Measurements from ENCODE around the gene DES.

The DES gene

GRCh38 chr2:219416938-219417337 lies 1.2 kb upstream of the DES start:
- no peak for DNase-seq (ENCODE audit: low spot score)
- POLR2A ChIA-PET (ENCODE audit: low non-redundant PET): no interaction called here
- CTCF ChIA-PET: interaction anchor here (1.0 kb wide), 1 partner anchor 113 kb away, joined by 5 read pairs; no protein-coding TSS in a partner anchor
- H3K27ac ChIP-seq: no peak overlapping the region
- TF ChIP-seq CTCF (conservative IDR thresholded peaks at IDR 0.05; ENCODE audit: low read depth): no peak

- no peak for DNase-seq (ENCODE audit: low spot score)
- POLR2A ChIA-PET (ENCODE audit: low non-redundant PET): no interaction called here
- no peak overlapping the region for H3K27ac ChIP-seq
- CTCF ChIA-PET: interaction anchor here (0.6 kb wide), 1 partner anchor 11 kb away, joined by 3 read pairs; no protein-coding TSS in a partner anchor
- TF ChIP-seq CTCF (conservative IDR thresholded peaks at IDR 0.05; ENCODE audit: low read depth): no peak
Measured at GRCh38 chr2:219417374-219417773, 803 bp upstream of the DES start.

- POLR2A ChIA-PET (ENCODE audit: low non-redundant PET): no interaction called here
- DNase-seq (ENCODE audit: low spot score): no peak
- CTCF ChIA-PET: interaction anchor here (0.7 to 1.0 kb wide), 2 partner anchors 9 to 142 kb away, joined by 3 read pairs; no protein-coding TSS in a partner anchor
- TF ChIP-seq CTCF (conservative IDR thresholded peaks at IDR 0.05; ENCODE audit: low read depth): no peak
- H3K27ac ChIP-seq: no peak overlapping the region
Measured at GRCh38 chr2:219419012-219419324, 791 bp downstream of the DES start.

GRCh38 chr2:219419331-219420197 lies 1.4 kb downstream of the DES start:
- ChIA-PET CTCF (interaction anchor here (0.6 to 1.0 kb wide), 2 partner anchors 141 kb away, joined by 3 to 4 read pairs; no protein-coding TSS in a partner anchor), POLR2A (ENCODE audit: low non-redundant PET) (no interaction called here)
- no peak for TF ChIP-seq CTCF (conservative IDR thresholded peaks at IDR 0.05; ENCODE audit: low read depth)
- DNase-seq (ENCODE audit: low spot score): no peak
- H3K27ac ChIP-seq: no peak overlapping the region

GRCh38 chr2:219420687-219421086 lies 2.5 kb downstream of the DES start:
- no peak overlapping the region for H3K27ac ChIP-seq
- TF ChIP-seq CTCF (conservative IDR thresholded peaks at IDR 0.05; ENCODE audit: low read depth): no peak
- DNase-seq (ENCODE audit: low spot score): no peak
- ChIA-PET POLR2A (ENCODE audit: low non-redundant PET) (no interaction called here), CTCF (no interaction called here)

GRCh38 chr2:219421323-219421722 lies 3.1 kb downstream of the DES start:
- TF ChIP-seq CTCF (conservative IDR thresholded peaks at IDR 0.05; ENCODE audit: low read depth): no peak
- DNase-seq (ENCODE audit: low spot score): no peak
- POLR2A ChIA-PET (ENCODE audit: low non-redundant PET): no interaction called here
- H3K27ac ChIP-seq: no peak overlapping the region
- CTCF ChIA-PET: interaction anchor here (0.7 kb wide), 1 partner anchor 59 kb away, joined by 4 read pairs; no protein-coding TSS in a partner anchor

All from RWPE1 (cell line).